Measurements from ENCODE around the gene MPPED1.

The MPPED1 gene

GRCh38 chr22:43470253-43470652 is 58.4 kb downstream of the MPPED1 start:
- Histone ChIP-seq H3K36me3 (no peaks in the 10 kb centered on the region), H3K27me3 (ENCODE audit: insufficient read depth, low read depth, severe bottlenecking) (no peaks in the 10 kb centered on the region), H3K27ac (no peak overlapping the region), H3K4me3 (ENCODE audit: low read depth, low read length) (no peak overlapping the region), H3K9me3 (ENCODE audit: severe bottlenecking) (no peaks in the 10 kb centered on the region)
- TF ChIP-seq, protein P1, sequence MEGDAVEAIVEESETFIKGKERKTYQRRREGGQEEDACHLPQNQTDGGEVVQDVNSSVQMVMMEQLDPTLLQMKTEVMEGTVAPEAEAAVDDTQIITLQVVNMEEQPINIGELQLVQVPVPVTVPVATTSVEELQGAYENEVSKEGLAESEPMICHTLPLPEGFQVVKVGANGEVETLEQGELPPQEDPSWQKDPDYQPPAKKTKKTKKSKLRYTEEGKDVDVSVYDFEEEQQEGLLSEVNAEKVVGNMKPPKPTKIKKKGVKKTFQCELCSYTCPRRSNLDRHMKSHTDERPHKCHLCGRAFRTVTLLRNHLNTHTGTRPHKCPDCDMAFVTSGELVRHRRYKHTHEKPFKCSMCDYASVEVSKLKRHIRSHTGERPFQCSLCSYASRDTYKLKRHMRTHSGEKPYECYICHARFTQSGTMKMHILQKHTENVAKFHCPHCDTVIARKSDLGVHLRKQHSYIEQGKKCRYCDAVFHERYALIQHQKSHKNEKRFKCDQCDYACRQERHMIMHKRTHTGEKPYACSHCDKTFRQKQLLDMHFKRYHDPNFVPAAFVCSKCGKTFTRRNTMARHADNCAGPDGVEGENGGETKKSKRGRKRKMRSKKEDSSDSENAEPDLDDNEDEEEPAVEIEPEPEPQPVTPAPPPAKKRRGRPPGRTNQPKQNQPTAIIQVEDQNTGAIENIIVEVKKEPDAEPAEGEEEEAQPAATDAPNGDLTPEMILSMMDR (IDR thresholded peaks at IDR 0.05; ENCODE audit: low read depth, low read length) = no peak
- DNase-seq = no peak

DNA sequence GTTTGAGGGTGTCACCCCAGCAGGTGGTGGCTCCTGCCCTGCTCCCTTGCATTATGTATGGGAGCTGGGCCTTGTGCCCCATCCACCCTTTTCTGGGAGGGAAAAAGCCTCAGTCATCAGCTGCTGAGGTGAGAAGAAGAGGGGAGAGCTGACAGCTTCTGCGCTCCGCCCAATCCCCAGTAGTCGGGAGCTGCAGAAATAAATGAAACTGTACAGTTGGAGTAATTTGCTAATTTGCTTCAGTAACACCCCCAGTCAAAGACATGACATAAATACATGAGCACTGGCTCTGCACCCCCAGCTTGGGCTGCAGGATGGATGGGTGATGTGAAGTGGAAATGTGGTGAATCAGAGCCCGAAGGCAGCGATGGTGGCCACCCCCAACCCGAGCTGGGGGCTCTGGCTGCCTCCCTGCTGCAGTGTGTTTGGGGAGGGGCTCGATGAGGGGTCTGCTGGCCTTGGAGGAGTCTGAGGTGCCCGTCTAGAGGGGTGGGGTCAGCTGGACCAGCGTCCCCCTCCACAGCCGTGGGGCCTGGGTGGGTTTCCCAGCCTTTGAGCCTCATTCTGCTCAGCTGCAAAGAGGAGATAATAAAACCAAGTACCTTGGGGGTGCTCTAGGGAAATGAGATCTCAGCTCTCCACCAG is 59.2 kb downstream of the MPPED1 start:
- Histone ChIP-seq H3K36me3 (no peaks in the 10 kb centered on the region), H3K27me3 (ENCODE audit: insufficient read depth, low read depth, severe bottlenecking) (no peaks in the 10 kb centered on the region), H3K9me3 (ENCODE audit: severe bottlenecking) (no peaks in the 10 kb centered on the region), H3K4me3 (ENCODE audit: low read depth, low read length) (no peak overlapping the region), H3K27ac (no peak overlapping the region)
- TF ChIP-seq, protein P1 (IDR thresholded peaks at IDR 0.05; ENCODE audit: low read depth, low read length) = no peak
- no peak for DNase-seq

- H3K9me3 ChIP-seq (ENCODE audit: severe bottlenecking) = no peaks in the 10 kb centered on the region
- TF ChIP-seq, protein P1 (IDR thresholded peaks at IDR 0.05; ENCODE audit: low read depth, low read length) = no peak
- H3K27me3 ChIP-seq (ENCODE audit: insufficient read depth, low read depth, severe bottlenecking) = no peaks in the 10 kb centered on the region
- no peak for DNase-seq
- H3K4me3 ChIP-seq (ENCODE audit: low read depth, low read length) = no peak overlapping the region
- no peak overlapping the region for H3K27ac ChIP-seq
- H3K36me3 ChIP-seq = no peaks in the 10 kb centered on the region
Measured at GRCh38 chr22:43471606-43472135, 59.9 kb downstream of the MPPED1 start.

DNA sequence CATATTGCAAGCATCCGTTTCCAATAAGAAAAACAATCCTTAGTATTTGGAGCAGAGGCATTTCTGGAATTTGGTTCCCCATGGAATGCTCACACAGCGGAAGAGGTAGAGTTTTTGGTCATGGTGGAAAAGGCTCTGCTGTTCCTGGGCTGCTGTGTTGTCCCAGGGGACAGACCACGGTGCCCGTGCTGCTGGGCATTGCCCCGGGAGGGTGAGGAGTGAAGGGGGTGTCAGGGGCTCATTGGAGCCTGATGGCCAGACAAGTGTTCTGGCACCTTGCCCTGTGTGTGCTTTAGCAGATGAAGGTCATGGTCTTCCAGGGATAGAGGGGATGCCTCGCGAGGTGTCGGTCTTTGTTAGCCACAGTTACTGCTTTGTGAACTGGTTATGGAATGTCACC is 61.2 kb downstream of the MPPED1 start:
- no peaks in the 10 kb centered on the region for H3K36me3 ChIP-seq
- DNase-seq = no peak
- no peak overlapping the region for H3K4me3 ChIP-seq (ENCODE audit: low read depth, low read length)
- TF ChIP-seq, protein P1 (IDR thresholded peaks at IDR 0.05; ENCODE audit: low read depth, low read length) = no peak
- no peak overlapping the region for H3K27ac ChIP-seq
- H3K27me3 ChIP-seq (ENCODE audit: insufficient read depth, low read depth, severe bottlenecking) = no peaks in the 10 kb centered on the region
- H3K9me3 ChIP-seq (ENCODE audit: severe bottlenecking) = no peaks in the 10 kb centered on the region

DNA sequence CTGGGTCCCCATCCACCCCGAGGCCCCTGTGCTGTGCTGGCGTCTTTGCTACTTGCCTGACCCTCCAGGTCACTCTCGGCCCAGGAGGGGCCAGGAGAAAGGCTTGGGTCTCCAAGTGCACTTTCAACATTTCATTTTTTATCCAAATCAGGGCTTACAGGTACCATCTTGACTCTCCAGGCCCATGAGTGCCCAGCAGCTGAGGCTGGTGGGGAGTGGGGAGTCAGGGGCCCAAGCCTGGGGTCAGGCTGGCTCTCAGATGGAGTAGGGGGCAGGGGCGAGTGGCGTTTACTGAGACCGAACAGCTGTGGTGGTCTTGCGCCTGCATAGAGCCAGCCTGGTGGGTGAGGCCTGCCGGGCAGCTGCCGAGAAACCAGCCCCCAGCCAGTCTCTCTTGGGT is 61.6 kb downstream of the MPPED1 start:
- Histone ChIP-seq H3K9me3 (ENCODE audit: severe bottlenecking) (no peaks in the 10 kb centered on the region), H3K27me3 (ENCODE audit: insufficient read depth, low read depth, severe bottlenecking) (no peaks in the 10 kb centered on the region), H3K27ac (no peak overlapping the region), H3K4me3 (ENCODE audit: low read depth, low read length) (no peak overlapping the region), H3K36me3 (no peaks in the 10 kb centered on the region)
- TF ChIP-seq, protein P1 (IDR thresholded peaks at IDR 0.05; ENCODE audit: low read depth, low read length) = no peak
- no peak for DNase-seq

Data from WERI-Rb-1 (cell line).